Subcutaneous abdominal adipose tissue (tissue), 5 donors: ENCODE measurements around the gene NLRC5.

Experiments
- H3K27ac ChIP-seq: one replicate; pipeline ENCODE4 v1.7.0; 2013; ENCODE audit warnings: low read depth, mild to moderate bottlenecking, inconsistent platforms, low read length, moderate library complexity
- H3K27me3 ChIP-seq, 5 donors: one replicate each; pipeline ENCODE4 v1.7.0; 2013; ENCODE audit warnings: low read length in 5 of 5, inconsistent platforms in 1 of 5; ENCODE audit not compliant: control insufficient read depth in 5 of 5, insufficient read depth in 4 of 5
- H3K36me3 ChIP-seq, 5 donors: one replicate each; pipeline ENCODE4 v1.7.0; 2013; ENCODE audit warnings: low read length in 5 of 5; ENCODE audit not compliant: control insufficient read depth in 5 of 5, insufficient read depth in 5 of 5
- H3K4me1 ChIP-seq, 5 donors: one replicate each; pipeline ENCODE4 v1.7.0; 2013; ENCODE audit warnings: low read length in 5 of 5, mild to moderate bottlenecking in 3 of 5, moderate library complexity in 1 of 5; ENCODE audit not compliant: control insufficient read depth in 5 of 5, insufficient read depth in 5 of 5
- H3K4me3 ChIP-seq, 5 donors: one replicate each; pipeline ENCODE4 v1.7.0; 2013; ENCODE audit warnings: low read length in 5 of 5, low read depth in 1 of 5
- H3K9ac ChIP-seq, 5 donors: one replicate each; pipeline ENCODE4 v1.7.0; 2013; ENCODE audit warnings: low read length in 5 of 5, mild to moderate bottlenecking in 4 of 5, moderate library complexity in 3 of 5
- H3K9me3 ChIP-seq, 5 donors: one replicate each; pipeline ENCODE4 v1.7.0; 2013; ENCODE audit warnings: low read length in 5 of 5; ENCODE audit not compliant: control insufficient read depth in 5 of 5
- donor health status: healthy.
- donor health status: healthy.
- donor health status: healthy.
- donor health status: healthy.
- donor health status: healthy.

NLRC5 gene

GRCh38 chr16:57017251-57017650 is 27.9 kb downstream of the NLRC5 start:
- no peak overlapping the region for H3K9ac ChIP-seq
- H3K36me3 ChIP-seq: peaks cover 3 to 52% (median 46%) of the 10 kb centered on the region in 5 donors
- no peaks in the 10 kb centered on the region for H3K27me3 ChIP-seq
- no peak overlapping the region for H3K27ac ChIP-seq
- peaks cover 0 to 19% (median 0%) of the 10 kb centered on the region in 5 donors for H3K4me1 ChIP-seq
- H3K4me3 ChIP-seq: no peak overlapping the region
- H3K9me3 ChIP-seq: no peaks in the 10 kb centered on the region

GRCh38 chr16:57019746-57020145 is 30.4 kb downstream of the NLRC5 start:
- H3K4me1 ChIP-seq: peaks cover 0 to 7% (median 0%) of the 10 kb centered on the region in 5 donors
- no peaks in the 10 kb centered on the region for H3K27me3 ChIP-seq
- H3K9me3 ChIP-seq: no peaks in the 10 kb centered on the region
- no peak overlapping the region for H3K9ac ChIP-seq
- no peak overlapping the region for H3K27ac ChIP-seq
- peaks cover 3 to 72% (median 65%) of the 10 kb centered on the region in 5 donors for H3K36me3 ChIP-seq
- no peak overlapping the region for H3K4me3 ChIP-seq

DNA sequence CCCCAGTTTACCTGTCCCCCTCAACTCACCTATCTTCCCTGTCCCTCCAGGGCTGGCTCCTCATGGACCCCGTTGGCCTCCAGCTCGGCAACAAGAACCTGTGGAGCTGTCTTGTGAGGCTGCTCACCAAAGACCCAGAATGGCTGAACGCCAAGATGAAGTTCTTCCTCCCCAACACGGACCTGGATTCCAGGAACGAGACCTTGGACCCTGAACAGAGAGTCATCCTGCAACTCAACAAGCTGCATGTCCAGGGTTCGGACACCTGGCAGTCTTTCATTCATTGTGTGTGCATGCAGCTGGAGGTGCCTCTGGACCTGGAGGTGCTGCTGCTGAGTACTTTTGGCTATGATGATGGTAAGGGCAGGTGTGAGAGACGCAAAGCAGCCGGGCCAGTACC is 31.3 kb downstream of the NLRC5 start:
- H3K4me1 ChIP-seq: peaks cover 0 to 6% (median 0%) of the 10 kb centered on the region in 5 donors
- no peaks in the 10 kb centered on the region for H3K9me3 ChIP-seq
- no peak overlapping the region for H3K4me3 ChIP-seq
- no peak overlapping the region for H3K27ac ChIP-seq
- peaks cover 3 to 81% (median 66%) of the 10 kb centered on the region in 5 donors for H3K36me3 ChIP-seq
- no peak overlapping the region for H3K9ac ChIP-seq
- no peaks in the 10 kb centered on the region for H3K27me3 ChIP-seq

GRCh38 chr16:57021757-57022156 is 32.4 kb downstream of the NLRC5 start:
- Histone ChIP-seq H3K27me3 (no peaks in the 10 kb centered on the region), H3K4me3 (no peak overlapping the region), H3K36me3 (peaks cover 3 to 92% (median 76%) of the 10 kb centered on the region in 5 donors), H3K27ac (no peak overlapping the region), H3K9ac (no peak overlapping the region), H3K9me3 (no peaks in the 10 kb centered on the region), H3K4me1 (peaks cover 0 to 13% (median 0%) of the 10 kb centered on the region in 5 donors)

DNA sequence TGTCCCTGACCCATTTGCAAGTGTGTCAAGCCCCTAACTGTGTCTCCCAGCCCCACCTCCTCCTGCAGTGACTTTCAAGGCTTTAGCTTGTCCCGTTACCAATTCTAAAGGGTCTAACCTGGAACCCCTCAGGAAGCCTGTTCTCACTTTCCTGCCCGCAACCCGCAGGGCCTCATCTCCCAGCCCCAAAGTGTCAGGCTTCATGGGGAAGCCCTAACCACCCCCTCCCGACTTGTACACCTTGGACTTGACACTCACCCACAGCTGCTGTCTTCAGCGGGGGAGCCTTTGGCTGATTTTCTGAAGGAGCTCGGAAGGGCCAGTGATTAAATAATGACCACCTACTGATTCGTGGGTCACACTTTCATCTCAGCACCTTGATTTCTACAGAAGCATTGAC is 33.1 kb downstream of the NLRC5 start:
- Histone ChIP-seq H3K9me3 (no peaks in the 10 kb centered on the region), H3K4me1 (peaks cover 0 to 9% (median 0%) of the 10 kb centered on the region in 5 donors), H3K36me3 (peaks cover 3 to 90% (median 76%) of the 10 kb centered on the region in 5 donors), H3K27ac (no peak overlapping the region), H3K27me3 (no peaks in the 10 kb centered on the region), H3K9ac (no peak overlapping the region), H3K4me3 (no peak overlapping the region)

DNA sequence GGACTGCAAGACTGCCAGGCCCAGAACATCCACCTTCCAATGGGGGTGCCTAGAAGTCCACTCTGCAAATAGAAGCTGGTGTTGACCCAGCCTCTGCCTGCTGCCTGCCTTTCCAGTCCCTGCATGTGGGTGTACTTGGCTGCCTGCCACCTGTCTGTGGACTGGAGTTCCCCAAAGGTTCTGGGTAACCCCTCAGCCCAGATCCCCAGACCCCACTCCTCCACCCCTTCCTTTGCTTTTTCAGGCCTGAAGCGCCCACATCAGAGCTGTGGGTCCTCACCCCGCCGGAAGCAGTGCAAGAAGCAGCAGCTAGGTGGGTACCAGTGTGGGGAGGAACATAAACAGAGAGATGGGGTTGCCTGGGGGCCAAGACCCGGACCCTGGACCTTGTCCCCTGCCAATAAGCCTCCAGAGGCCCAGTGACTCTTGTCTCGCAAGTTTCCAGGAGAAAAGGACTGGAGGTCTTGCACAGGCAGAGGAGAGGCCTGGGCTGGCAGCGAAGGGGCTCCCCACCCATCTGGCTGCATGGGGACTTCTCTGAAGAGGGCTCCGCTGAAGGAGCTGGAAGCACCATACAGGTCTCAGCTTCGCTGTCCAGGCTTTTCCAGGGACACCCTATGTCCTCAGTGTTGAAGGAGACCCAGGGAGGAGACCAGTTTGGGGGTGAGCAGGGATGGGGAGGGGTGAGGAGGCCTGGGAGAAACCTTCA is 34.3 kb downstream of the NLRC5 start:
- Histone ChIP-seq H3K9ac (no peak overlapping the region), H3K9me3 (no peaks in the 10 kb centered on the region), H3K27me3 (no peaks in the 10 kb centered on the region), H3K4me1 (peaks cover 0 to 9% (median 0%) of the 10 kb centered on the region in 5 donors), H3K4me3 (no peak overlapping the region), H3K27ac (no peak overlapping the region), H3K36me3 (peaks cover 1 to 82% (median 65%) of the 10 kb centered on the region in 5 donors)

GRCh38 chr16:57024894-57025680 is 35.7 kb downstream of the NLRC5 start:
- H3K9ac ChIP-seq: no peak overlapping the region

DNA sequence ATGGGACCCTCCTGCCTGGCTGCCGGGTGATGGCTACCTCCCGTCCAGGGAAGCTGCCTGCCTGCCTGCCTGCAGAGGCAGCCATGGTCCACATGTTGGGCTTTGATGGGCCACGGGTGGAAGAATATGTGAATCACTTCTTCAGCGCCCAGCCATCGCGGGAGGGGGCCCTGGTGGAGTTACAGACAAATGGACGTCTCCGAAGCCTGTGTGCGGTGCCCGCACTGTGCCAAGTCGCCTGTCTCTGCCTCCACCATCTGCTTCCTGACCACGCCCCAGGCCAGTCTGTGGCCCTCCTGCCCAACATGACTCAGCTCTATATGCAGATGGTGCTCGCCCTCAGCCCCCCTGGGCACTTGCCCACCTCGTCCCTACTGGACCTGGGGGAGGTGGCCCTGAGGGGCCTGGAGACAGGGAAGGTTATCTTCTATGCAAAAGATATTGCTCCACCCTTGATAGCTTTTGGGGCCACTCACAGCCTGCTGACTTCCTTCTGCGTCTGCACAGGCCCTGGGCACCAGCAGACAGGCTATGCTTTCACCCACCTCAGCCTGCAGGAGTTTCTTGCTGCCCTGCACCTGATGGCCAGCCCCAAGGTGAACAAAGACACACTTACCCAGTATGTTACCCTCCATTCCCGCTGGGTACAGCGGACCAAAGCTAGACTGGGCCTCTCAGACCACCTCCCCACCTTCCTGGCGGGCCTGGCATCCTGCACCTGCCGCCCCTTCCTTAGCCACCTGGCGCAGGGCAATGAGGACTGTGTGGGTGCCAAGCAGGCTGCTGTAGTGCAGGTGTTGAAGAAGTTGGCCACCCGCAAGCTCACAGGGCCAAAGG is 36.8 kb downstream of the NLRC5 start:
- H3K4me3 ChIP-seq: no peak overlapping the region
- H3K36me3 ChIP-seq: peaks cover 0 to 71% (median 51%) of the 10 kb centered on the region in 5 donors
- no peaks in the 10 kb centered on the region for H3K27me3 ChIP-seq
- H3K4me1 ChIP-seq: peaks cover 0 to 10% (median 0%) of the 10 kb centered on the region in 5 donors
- no peak overlapping the region for H3K27ac ChIP-seq
- no peaks in the 10 kb centered on the region for H3K9me3 ChIP-seq
- no peak overlapping the region for H3K9ac ChIP-seq

More at GRCh38 chr16:57024894-57025680, 35.7 kb downstream of the NLRC5 start:
- Histone ChIP-seq H3K36me3 (peaks cover 0 to 80% (median 60%) of the 10 kb centered on the region in 5 donors), H3K4me1 (peaks cover 0 to 9% (median 0%) of the 10 kb centered on the region in 5 donors), H3K27me3 (no peaks in the 10 kb centered on the region), H3K4me3 (no peak overlapping the region), H3K9me3 (no peaks in the 10 kb centered on the region), H3K27ac (no peak overlapping the region)

GRCh38 chr16:57026778-57027062 is 37.4 kb downstream of the NLRC5 start:
- Histone ChIP-seq H3K27me3 (no peaks in the 10 kb centered on the region), H3K9ac (no peak overlapping the region), H3K36me3 (peaks cover 0 to 71% (median 51%) of the 10 kb centered on the region in 5 donors), H3K4me1 (peaks cover 0 to 13% (median 2%) of the 10 kb centered on the region in 5 donors), H3K4me3 (no peak overlapping the region), H3K27ac (no peak overlapping the region), H3K9me3 (no peaks in the 10 kb centered on the region)
